HepG2 (cell line): ENCODE data around the gene EXOSC6. TPM values are rescaled to one million over a fixed set of nuclear protein-coding genes. Genes with fewer than 3 reads are reported as not detected.

Experiments used
- ATAC-seq: fragments of 200-7000 bp; cut with Tn5 transposase; 3 replicates; pipeline ENCODE4 v1.9.1; 2020; ENCODE audit warnings: mild to moderate bottlenecking, moderate library complexity
- BruUV-seq: library from RNA; stranded (reverse); fragments of 400-500 nt; replicated peaks from 2 replicates; lab custom pipeline; 2021; lab: Mats Ljungman, UMichigan
- CTCF ChIA-PET: fragments of 300-600 bp; formaldehyde crosslinking; extraction: SDS; loops from one replicate; lab custom pipeline; 2021; ENCODE audit warnings: low total read pairs, inconsistent platforms, low intra/inter-chr PET ratio; lab: Yijun Ruan, JAX
- POLR2A ChIA-PET: fragments of 350-600 bp; sonication (Branson Sonifier 250); formaldehyde crosslinking; loops from one replicate; lab custom pipeline; 2020; ENCODE audit warnings: antibody characterized with exemption, inconsistent platforms; lab: Yijun Ruan, JAX
- DNase-seq: peaks from one replicate; pipeline ENCODE4 v3.0.0-alpha.2; 2015; ENCODE audit warnings: low spot score
- FAIRE-seq: peaks from 3 replicates; lab custom pipeline; 2011; peaks lifted over from hg19 to GRCh38; lab: Jason Lieb, UNC
- H2AFZ ChIP-seq: one replicate; pipeline ENCODE4 v1.6.1; 2011; ENCODE audit warnings: low read length, inconsistent platforms
- H3K27ac ChIP-seq: fragments of 300-600 bp; 3 replicates; pipeline ENCODE4 v1.8.0; 2011; ENCODE audit warnings: mixed run types, mild to moderate bottlenecking, mixed read lengths, low read length, inconsistent platforms; ENCODE audit not compliant: insufficient read depth; ENCODE audit errors: extremely low read length
- H3K27me3 ChIP-seq, 2 experiments: fragments of 200-600 bp in 1 of 2; 2 replicates in 1 of 2; 3 replicates in 1 of 2; pipeline versions ENCODE4 v1.6.0 to v1.8.0; 2011; ENCODE audit warnings: low read length in 2 of 2, mild to moderate bottlenecking in 2 of 2, moderate library complexity in 2 of 2, inconsistent platforms in 1 of 2; ENCODE audit not compliant: insufficient read depth in 2 of 2, control insufficient read depth in 1 of 2
- H3K36me3 ChIP-seq, 2 experiments: fragments of 200-600 bp in 1 of 2; replicated peaks in 1 of 2; 2 replicates in 1 of 2; 3 replicates in 1 of 2; pipeline versions ENCODE4 v1.5.1 to v1.8.0; 2011; ENCODE audit warnings: low read length in 2 of 2, inconsistent platforms in 1 of 2; ENCODE audit not compliant: insufficient read depth in 2 of 2, control insufficient read depth in 1 of 2
- H3K4me1 ChIP-seq: 2 replicates; pipeline ENCODE4 v1.5.1; 2012; ENCODE audit warnings: low read length, inconsistent platforms; ENCODE audit not compliant: insufficient read depth
- H3K4me2 ChIP-seq: 2 replicates; pipeline ENCODE4 v1.6.0; 2011; ENCODE audit warnings: low read depth, low read length, inconsistent platforms
- H3K4me3 ChIP-seq, 3 experiments: fragments of 200-600 bp in 1 of 3; sonication (generic), shearing (Covaris generic) in 1 of 3; replicated peaks in 1 of 3; 2 replicates each; pipeline ENCODE4 v1.5.1; 2011 to 2016; ENCODE audit warnings: low read length in 3 of 3, inconsistent platforms in 2 of 3, low read depth in 2 of 3, mild to moderate bottlenecking in 2 of 3, control low read depth in 1 of 3, mixed read lengths in 1 of 3; ENCODE audit not compliant: insufficient read depth in 1 of 3
- H3K79me2 ChIP-seq: one replicate; pipeline ENCODE4 v1.6.1; 2011; ENCODE audit warnings: low read length, inconsistent platforms; ENCODE audit not compliant: insufficient read depth
- H3K9ac ChIP-seq: 2 replicates; pipeline ENCODE4 v1.6.0; 2011; ENCODE audit warnings: mild to moderate bottlenecking, low read depth, low read length, inconsistent platforms; ENCODE audit not compliant: insufficient read depth
- H3K9me3 ChIP-seq: 2 replicates; pipeline ENCODE4 v1.5.1; 2012; ENCODE audit warnings: mild to moderate bottlenecking, low read length
- H4K20me1 ChIP-seq: 2 replicates; pipeline ENCODE4 v1.6.0; 2011; ENCODE audit warnings: inconsistent platforms, mild to moderate bottlenecking, low read length, moderate library complexity; ENCODE audit not compliant: insufficient read depth
- ELF1 ChIP-seq: sonication (generic); formaldehyde crosslinking; IDR thresholded peaks from 2 replicates; pipeline ENCODE4 v1.4.0; 2020; ENCODE audit warnings: missing genetic modification reagents
- FOXK2 ChIP-seq: fragments of 450-650 bp; IDR thresholded peaks from 2 replicates; pipeline ENCODE4 v1.6.1; 2016
- MZF1 ChIP-seq: sonication (generic); formaldehyde crosslinking; IDR thresholded peaks from 2 replicates; pipeline ENCODE4 v1.8.1; 2023; ENCODE audit warnings: mild to moderate bottlenecking, missing genetic modification reagents, borderline replicate concordance
- NFRKB ChIP-seq: fragments of 450-650 bp; IDR thresholded peaks from 2 replicates; pipeline ENCODE4 v1.6.1; 2017
- PHF5A ChIP-seq: IDR thresholded peaks from one replicate; pipeline ENCODE4 v1.6.1; 2018; ENCODE audit warnings: low read depth, missing genetic modification reagents; ENCODE audit not compliant: unreplicated experiment
- SALL2 ChIP-seq: sonication (generic); formaldehyde crosslinking; IDR thresholded peaks from 2 replicates; pipeline ENCODE4 v1.8.1; 2023; ENCODE audit warnings: mild to moderate bottlenecking, missing genetic modification reagents, inconsistent platforms
- ZEB1 ChIP-seq: IDR thresholded peaks from 2 replicates; pipeline ENCODE4 v1.6.1; 2012; ENCODE audit warnings: mild to moderate bottlenecking, low read depth, inconsistent platforms; ENCODE audit not compliant: insufficient replicate concordance
- ZNF317 ChIP-seq: sonication (generic); formaldehyde crosslinking; IDR thresholded peaks from 2 replicates; pipeline ENCODE4 v1.5.0; 2020; ENCODE audit warnings: mild to moderate bottlenecking, missing genetic modification reagents
- ZNF749 ChIP-seq: sonication (generic); formaldehyde crosslinking; IDR thresholded peaks from 2 replicates; pipeline ENCODE4 v1.8.0; 2022; ENCODE audit warnings: mild to moderate bottlenecking, missing genetic modification reagents, moderate library complexity, borderline replicate concordance
- ZNF761 ChIP-seq: sonication (generic); formaldehyde crosslinking; conservative IDR thresholded peaks from 2 replicates; pipeline ENCODE4 v1.4.0; 2020; ENCODE audit warnings: mild to moderate bottlenecking, missing genetic modification reagents
- ZNF816 ChIP-seq: sonication (generic); formaldehyde crosslinking; IDR thresholded peaks from 2 replicates; pipeline ENCODE4 v1.8.0; 2022; ENCODE audit warnings: missing genetic modification reagents, mild to moderate bottlenecking, borderline replicate concordance
- ZSCAN21 ChIP-seq: sonication (generic); formaldehyde crosslinking; IDR thresholded peaks from 2 replicates; pipeline ENCODE4 v1.8.0; 2022; ENCODE audit warnings: mild to moderate bottlenecking, missing genetic modification reagents, moderate library complexity, borderline replicate concordance
- WGBS: methylation state at CpG from one replicate; pipeline ENCODE4 v1.1.6; 2017; ENCODE audit warnings: low lambda C conversion rate; 5-methylcytosine and 5-hydroxymethylcytosine counted together
- in situ Hi-C: cut with HindIII; loops from 2 replicates; pipeline ENCODE4 v1.10.0; 2017; ENCODE audit warnings: low pct_unique_long_range_greater_than_20kb; ENCODE audit not compliant: extremely low pct_ligation_motif_present
- intact Hi-C: fragments of 100-400 bp; cut with micrococcal nuclease; formaldehyde crosslinking; loops from one replicate; pipeline ENCODE4 v1.10.0; 2022; ENCODE audit not compliant: unreplicated experiment
- polyA plus RNA-seq, 8 experiments: library from polyadenylated mRNA; depleted of rRNA in 3 of 8; stranded (reverse) in 7 of 8; unstranded in 1 of 8; fragments of >200 nt; fragmentation: Illumina TruSeq in 4 of 8; extraction: Trizol in 4 of 8; gene quantifications; 2 replicates each; pipeline versions ENCODE4 v1.2.1 to v1.2.3, GENCODE V29; 2011 to 2016; ENCODE audit warnings: low read depth in 4 of 8, missing spikeins in 1 of 8, mixed read lengths in 1 of 8; ENCODE audit not compliant: insufficient read depth in 1 of 8
- total RNA-seq, 5 experiments: library from RNA; depleted of rRNA; stranded (reverse); fragments of >200 nt; fragmentation: Illumina TruSeq; extraction: Trizol; gene quantifications; 2 replicates each; pipeline ENCODE4 v1.2.3, GENCODE V29; 2016; ENCODE audit warnings: low read depth in 1 of 5
- TF ChIP-seq, protein P1 (sequence below): IDR thresholded peaks from 2 replicates; pipeline ENCODE4 v1.6.1; 2016
- TF ChIP-seq, protein P2 (sequence below): sonication (generic); formaldehyde crosslinking; IDR thresholded peaks from 2 replicates; pipeline ENCODE4 v1.4.0; 2020; ENCODE audit warnings: missing genetic modification reagents
- TF ChIP-seq, protein P3 (sequence below): sonication (generic); formaldehyde crosslinking; IDR thresholded peaks from 2 replicates; pipeline ENCODE4 v1.8.1; 2023; ENCODE audit warnings: mild to moderate bottlenecking, moderate library complexity, missing genetic modification reagents
- TF ChIP-seq, protein P4 (sequence below): sonication (generic); formaldehyde crosslinking; conservative IDR thresholded peaks from 2 replicates; pipeline ENCODE4 v1.8.0; 2022; ENCODE audit warnings: mild to moderate bottlenecking, moderate library complexity, missing genetic modification reagents
- TF ChIP-seq, protein P5 (sequence below): sonication (generic); formaldehyde crosslinking; IDR thresholded peaks from 2 replicates; pipeline ENCODE4 v1.4.0; 2020; ENCODE audit warnings: missing genetic modification reagents

Gene EXOSC6
- total and polyA plus RNA-seq, 2 of the 13 experiments (the other 11 are each of a cell fraction or from before 2014, with no cell fraction given): 13.1 to 39.9 TPM

DNA sequence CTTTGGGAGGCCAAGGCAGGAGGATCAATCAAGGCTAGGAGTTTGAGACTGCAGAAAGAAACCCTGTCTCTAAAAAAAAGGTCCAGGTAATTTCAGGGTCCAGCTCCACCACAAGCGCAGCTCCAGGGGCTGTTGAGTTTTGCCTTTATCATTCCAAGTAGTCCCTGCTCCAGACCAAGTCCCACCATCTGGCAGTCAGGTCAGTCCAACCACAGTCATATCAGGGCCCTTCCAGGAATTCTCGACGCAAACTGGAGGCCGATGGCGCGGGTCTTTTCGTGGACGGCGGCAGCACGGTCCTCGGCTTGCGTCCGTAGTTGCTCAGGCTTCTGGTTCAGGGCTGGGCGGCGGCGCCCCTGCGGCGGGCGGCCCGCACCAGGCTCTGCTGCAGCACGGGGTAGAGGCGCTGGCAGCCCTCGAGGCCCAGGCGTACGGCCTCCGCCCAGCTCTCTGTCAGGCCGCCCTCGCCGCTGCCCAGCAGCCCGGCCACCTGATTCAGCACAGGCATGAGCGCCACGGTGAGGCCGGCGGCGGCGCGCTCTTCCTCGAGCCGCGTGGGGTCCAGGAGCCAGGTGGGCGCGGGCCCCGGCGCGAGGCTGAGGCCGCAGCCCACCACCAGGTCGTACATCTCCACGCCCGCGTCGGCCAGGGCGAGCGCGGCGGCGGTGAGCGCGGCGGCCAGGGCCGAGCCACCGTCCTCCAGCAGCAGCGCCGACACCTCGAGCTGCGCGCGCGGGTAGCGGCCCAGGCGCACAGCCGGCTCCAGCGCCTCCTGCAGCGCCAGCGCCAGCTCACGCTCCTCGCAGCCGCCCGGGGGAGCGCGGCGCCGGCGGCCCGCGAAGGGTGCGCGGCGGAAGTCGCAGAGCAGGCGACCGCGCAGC lies 752 bp downstream of the EXOSC6 start:
- DNase-seq: peak; percentile 53
- TF ChIP-seq MZF1 (CRISPR knock-in tag): no peak
- no peak for TF ChIP-seq ZNF816
- no peak for TF ChIP-seq ELF1
- no peak; the same call in 1 of the 2 replicates for TF ChIP-seq ZNF749
- TF ChIP-seq, protein P1, sequence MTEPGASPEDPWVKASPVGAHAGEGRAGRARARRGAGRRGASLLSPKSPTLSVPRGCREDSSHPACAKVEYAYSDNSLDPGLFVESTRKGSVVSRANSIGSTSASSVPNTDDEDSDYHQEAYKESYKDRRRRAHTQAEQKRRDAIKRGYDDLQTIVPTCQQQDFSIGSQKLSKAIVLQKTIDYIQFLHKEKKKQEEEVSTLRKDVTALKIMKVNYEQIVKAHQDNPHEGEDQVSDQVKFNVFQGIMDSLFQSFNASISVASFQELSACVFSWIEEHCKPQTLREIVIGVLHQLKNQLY (CRISPR knock-in tag): no peak
- TF ChIP-seq ZSCAN21: no peak; the same call in 1 of the 2 replicates
- no peak for TF ChIP-seq ZEB1
- TF ChIP-seq PHF5A (CRISPR knock-in tag): no peak
- TF ChIP-seq, protein P2, sequence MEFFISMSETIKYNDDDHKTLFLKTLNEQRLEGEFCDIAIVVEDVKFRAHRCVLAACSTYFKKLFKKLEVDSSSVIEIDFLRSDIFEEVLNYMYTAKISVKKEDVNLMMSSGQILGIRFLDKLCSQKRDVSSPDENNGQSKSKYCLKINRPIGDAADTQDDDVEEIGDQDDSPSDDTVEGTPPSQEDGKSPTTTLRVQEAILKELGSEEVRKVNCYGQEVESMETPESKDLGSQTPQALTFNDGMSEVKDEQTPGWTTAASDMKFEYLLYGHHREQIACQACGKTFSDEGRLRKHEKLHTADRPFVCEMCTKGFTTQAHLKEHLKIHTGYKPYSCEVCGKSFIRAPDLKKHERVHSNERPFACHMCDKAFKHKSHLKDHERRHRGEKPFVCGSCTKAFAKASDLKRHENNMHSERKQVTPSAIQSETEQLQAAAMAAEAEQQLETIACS (CRISPR knock-in tag): peak; percentile 68; the same call in 1 of the 2 replicates
- TF ChIP-seq ZNF761 (CRISPR knock-in tag): peak; percentile 79
- TF ChIP-seq ZNF317: no peak
- TF ChIP-seq, protein P3, sequence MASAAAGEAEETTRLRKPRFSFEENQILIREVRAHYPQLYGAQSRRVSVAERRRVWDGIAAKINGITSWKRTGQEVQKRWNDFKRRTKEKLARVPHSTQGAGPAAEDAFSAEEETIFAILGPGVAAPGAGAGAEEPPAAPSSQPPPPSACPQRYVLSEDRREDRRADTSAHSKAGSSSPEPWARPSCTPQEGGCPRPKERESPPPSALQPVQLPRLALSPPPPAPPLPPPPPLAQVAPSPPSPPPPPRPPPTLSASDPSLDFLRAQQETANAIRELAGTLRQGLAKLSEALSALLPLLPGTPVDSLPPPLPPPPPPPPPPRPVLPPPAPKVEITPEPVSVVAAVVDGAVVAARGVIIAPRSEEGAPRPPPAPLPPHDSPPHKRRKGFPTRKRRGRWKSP (CRISPR knock-in tag): peak; percentile 69; the same call in 1 of the 2 replicates
- TF ChIP-seq, protein P4, sequence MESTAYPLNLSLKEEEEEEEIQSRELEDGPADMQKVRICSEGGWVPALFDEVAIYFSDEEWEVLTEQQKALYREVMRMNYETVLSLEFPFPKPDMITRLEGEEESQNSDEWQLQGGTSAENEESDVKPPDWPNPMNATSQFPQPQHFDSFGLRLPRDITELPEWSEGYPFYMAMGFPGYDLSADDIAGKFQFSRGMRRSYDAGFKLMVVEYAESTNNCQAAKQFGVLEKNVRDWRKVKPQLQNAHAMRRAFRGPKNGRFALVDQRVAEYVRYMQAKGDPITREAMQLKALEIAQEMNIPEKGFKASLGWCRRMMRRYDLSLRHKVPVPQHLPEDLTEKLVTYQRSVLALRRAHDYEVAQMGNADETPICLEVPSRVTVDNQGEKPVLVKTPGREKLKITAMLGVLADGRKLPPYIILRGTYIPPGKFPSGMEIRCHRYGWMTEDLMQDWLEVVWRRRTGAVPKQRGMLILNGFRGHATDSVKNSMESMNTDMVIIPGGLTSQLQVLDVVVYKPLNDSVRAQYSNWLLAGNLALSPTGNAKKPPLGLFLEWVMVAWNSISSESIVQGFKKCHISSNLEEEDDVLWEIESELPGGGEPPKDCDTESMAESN (CRISPR knock-in tag): peak; percentile 67
- TF ChIP-seq, protein P5, sequence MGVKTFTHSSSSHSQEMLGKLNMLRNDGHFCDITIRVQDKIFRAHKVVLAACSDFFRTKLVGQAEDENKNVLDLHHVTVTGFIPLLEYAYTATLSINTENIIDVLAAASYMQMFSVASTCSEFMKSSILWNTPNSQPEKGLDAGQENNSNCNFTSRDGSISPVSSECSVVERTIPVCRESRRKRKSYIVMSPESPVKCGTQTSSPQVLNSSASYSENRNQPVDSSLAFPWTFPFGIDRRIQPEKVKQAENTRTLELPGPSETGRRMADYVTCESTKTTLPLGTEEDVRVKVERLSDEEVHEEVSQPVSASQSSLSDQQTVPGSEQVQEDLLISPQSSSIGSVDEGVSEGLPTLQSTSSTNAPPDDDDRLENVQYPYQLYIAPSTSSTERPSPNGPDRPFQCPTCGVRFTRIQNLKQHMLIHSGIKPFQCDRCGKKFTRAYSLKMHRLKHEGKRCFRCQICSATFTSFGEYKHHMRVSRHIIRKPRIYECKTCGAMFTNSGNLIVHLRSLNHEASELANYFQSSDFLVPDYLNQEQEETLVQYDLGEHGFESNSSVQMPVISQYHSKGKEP (CRISPR knock-in tag): no peak
- TF ChIP-seq NFRKB: no peak
- TF ChIP-seq SALL2 (CRISPR knock-in tag): peak; percentile 52; the same call in 1 of the 2 replicates
- TF ChIP-seq FOXK2: no peak

More for the DNA sequence above, 752 bp downstream of the EXOSC6 start:
- ChIA-PET CTCF (interaction anchor here (1.3 kb wide), 1 partner anchor 86 kb away, joined by 4 read pairs; no protein-coding TSS in a partner anchor), POLR2A (interaction anchor here (1.0 to 2.5 kb wide), 10 partner anchors 11 to 130 kb away, joined by 3 to 33 read pairs (median 6); partner anchors contain the start of genes AARS1 and DDX19A)
- FAIRE-seq: no peak
- Histone ChIP-seq H3K27me3 (no peaks in the 10 kb centered on the region), H3K9ac (peak overlapping the region; percentile 86), H3K4me2 (peak overlapping the region; percentile 89), H3K9me3 (no peaks in the 10 kb centered on the region), H3K27ac (peak overlapping the region; percentile 90), H3K4me1 (peaks cover 42% of the 10 kb centered on the region), H4K20me1 (peaks cover 24% of the 10 kb centered on the region), H2AFZ (no peak overlapping the region), H3K4me3 (peak overlapping the region; percentile 43 to 83 (median 81)), H3K36me3 (peaks cover 27 to 39% of the 10 kb centered on the region in 2 experiments), H3K79me2 (peaks cover 19% of the 10 kb centered on the region)
- in situ Hi-C loops: loop anchor here (10.0 kb wide), 1 partner anchor 86 kb away; no protein-coding TSS in a partner anchor
- ATAC-seq: peak; percentile 72
- 3% methylated on average over 27 of the region's 92 CpGs for WGBS
- intact Hi-C loops: loop anchor here (5.0 kb wide), 1 partner anchor 99 kb away; no protein-coding TSS in a partner anchor
- BruUV-seq: no TSS peak
